Activated CD4-positive, alpha-beta T cell treated with anti-CD3 and anti-CD28 coated beads, Interleukin-2, Interleukin-6, amounts not matched to agents 100 ng/mL and 50 ng/mL, durations not matched to agents 16 hours and 8 hours (primary cell): Measurements from ENCODE around the gene ATP5F1E.
"Not testable (repeated sequence)": the region's sequence is repeated elsewhere in the genome, so short reads cannot be mapped to it uniquely, and the experiment has no call there.

ENCODE experiments used
- DNase-seq: peaks from one replicate; pipeline ENCODE4 v3.0.0-alpha.2; 2020

The ATP5F1E gene

DNA sequence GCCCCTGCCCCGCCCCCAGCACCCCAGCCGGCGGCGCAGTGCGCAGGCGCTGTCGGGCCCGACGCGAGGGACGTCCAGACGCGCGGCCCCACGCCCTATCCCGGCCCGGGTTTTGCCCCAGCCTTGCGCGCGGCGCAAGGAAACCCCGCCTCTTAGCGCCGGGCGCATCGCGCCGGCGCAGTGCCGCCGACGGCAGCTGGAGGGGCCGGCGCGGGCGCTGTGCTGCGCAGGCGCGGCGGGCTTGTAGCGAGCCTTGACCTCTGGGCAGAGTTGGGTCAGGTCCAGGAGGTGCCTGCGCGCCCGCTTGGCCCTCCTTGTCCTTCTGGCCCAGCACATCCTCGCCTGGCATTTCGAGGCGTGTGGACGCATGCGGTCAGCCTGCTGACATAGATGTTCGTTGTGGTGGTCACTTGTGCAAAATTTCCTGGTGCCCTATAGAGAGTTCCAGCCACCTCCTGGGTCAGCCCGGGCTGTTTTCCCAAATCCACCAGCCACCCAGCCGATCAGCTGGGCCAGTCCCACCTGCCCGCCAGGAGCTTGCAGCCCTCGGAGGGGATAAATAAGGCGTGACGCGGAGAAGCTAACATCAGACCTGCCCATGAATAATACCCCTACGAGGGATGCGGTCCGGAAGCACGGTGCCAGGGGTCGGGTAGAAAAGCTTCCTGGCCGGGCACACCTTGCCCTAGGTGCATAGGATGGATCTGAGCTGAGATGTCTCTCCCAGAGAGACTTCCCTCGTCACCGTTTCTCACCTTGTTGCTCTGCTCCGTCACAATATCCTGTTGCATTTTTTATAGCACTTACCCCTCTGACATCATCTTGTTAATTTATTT, 10.9 kb upstream of the ATP5F1E start:
- DNase-seq = peak; percentile 97

DNA sequence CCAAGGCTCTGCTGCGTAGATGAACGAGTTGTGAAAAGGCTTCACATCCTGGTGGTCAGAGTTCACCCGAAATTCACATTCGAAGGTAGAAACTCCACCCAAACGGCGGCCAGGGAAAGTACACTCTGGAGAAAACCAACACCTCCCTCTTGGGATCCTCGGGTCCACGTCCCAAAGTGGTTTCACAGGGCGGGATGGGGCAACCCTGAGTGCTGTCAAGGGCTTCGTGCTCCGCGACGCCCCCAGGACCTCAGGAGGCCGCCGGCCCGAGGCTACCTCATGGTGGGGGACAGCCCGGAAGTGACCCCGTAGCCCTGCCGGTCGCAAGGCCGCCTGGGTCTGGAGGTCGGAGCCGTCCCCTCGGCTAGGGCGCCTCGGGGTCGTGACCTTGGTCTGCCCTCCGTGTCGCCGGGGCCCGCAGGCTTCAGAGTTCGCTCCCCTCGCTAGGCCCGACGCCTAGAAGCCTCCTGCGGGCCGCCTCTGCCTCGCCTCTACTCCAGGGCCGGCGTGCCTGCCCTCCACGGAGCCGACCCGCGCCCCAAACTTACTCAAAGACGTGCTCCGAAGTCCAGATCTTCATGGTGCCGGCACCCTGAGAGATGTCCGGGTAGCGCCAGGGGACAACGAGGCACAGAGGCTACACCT, 10.1 kb upstream of the ATP5F1E start, which contains the start of gene PRELID3B:
Gene PRELID3B, minus strand, starts transcription at position 636 of the 645 bp plus-strand sequence. Its CDS starts 56 bp downstream, at position 580.
- DNase-seq = peak; percentile 28

DNA sequence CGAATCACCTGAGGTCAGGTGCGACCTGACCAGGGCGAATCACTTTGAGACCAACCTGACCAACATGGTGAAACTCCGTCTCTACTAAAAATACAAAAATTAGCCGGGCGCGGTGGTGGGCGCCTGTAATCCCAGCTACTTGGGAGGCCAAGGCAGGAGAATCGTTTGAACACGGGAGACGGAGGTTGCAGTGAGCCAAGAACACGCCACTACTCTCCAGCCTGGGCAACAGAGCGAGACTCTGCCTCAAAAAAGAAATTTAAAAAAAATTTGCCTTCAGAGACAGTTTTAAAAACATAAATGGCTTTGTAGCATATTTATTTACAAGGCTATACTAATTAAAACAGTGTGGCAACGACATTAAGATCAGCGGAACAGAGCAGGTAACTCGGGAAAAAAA, 9.4 kb upstream of the ATP5F1E start:
- not testable (repeated sequence) for DNase-seq

DNA sequence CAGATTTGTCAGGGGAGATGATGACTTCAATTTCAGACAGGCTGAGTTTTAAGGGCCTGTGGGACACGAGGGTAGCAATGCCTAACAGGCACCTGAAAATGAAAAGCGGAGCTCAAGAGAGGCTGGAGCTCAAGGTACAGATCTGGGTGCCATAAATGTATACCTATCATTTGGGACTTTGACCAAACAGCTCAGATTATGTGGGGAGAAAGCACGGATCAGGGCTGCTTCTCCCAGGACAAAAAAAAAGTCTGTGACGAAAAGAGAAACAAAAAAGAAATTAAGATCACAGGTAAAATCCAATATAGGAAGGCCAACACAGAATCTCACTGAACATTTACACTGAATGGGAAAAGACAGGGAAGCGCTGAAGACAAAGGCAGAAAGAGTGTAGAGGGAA, 8.5 kb upstream of the ATP5F1E start:
- DNase-seq = no peak

DNA sequence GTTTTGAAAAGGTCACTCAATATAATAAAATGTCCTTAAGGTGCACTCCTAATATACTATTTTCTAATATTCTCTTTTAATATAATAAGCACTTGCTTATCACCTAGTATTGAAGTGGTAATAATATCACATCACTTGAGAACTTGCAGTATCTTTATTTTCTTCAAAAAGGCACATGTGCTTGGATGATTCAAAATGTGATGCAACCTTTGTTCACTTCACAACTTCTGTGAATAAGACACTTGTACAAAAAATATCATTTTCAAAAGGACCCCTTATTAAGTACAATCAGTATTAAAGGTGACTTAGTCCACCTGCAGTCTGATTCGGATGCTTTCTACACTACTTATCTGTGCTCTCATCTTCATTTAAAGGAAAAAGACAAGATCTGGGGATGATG, 7.1 kb upstream of the ATP5F1E start:
- DNase-seq = no peak

DNA sequence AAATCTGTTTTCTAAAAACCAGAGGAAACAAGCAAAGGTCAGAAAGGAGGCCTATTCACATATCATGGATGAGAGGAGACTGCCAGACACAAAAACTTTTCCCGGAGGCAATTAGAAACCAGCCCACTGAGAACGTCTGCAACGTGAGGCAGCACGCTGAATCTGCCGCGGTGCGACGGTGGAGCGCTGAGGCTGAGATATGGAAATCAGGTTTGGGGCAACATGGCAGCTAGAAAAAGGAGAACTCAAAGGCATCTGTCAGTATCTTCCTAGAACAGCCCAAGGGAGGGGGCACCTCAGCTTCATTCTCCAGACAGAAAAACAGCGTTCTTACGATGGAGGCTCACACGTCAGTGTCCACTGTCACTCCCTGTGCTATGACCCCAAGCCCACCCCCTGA, 5.3 kb upstream of the ATP5F1E start:
- no peak for DNase-seq

DNA sequence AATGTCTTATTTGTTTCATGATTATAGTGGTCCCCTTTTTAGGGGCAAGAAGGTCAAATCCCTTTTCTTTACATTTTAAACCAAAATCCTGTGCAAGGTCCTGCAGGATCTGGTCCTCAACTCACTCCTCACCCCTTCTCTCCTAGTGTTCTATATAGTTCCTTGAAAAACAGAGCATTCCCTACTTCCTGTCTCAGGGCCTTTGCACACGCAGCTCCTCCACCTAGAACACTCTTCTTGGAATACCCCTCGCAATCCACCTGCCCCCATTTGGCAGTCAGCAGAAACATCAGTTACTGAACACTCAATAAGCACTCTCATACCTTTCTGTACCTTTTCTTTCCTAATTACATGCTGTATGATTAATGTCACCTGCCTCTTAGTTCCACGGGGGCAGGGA, 3.2 kb upstream of the ATP5F1E start:
- no peak for DNase-seq

DNA sequence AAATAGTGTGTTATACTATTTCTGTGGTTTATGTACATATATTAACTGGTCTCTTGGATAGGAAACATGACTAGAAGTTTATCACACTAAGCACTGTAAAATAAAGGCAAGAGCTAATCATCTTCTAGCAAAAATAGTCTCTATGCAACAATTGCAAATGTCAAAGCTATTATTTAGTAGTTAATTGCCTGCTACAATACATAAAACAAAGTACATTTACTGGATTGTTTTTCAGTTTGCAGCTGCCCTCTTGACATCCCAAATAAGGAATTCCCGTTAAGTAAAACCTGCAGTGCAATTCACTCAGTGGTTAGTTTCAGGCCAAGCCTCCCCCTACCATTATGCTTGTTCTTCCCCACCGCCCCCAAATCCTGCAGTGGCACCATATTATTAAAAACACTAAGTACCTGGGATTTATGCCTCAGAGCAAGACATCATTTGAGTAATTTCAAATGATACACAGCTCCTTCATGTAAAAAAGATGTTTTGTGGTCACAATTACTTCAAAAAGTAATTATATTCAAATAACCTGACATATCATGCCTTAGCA, 1.6 kb upstream of the ATP5F1E start:
- DNase-seq = no peak

DNA sequence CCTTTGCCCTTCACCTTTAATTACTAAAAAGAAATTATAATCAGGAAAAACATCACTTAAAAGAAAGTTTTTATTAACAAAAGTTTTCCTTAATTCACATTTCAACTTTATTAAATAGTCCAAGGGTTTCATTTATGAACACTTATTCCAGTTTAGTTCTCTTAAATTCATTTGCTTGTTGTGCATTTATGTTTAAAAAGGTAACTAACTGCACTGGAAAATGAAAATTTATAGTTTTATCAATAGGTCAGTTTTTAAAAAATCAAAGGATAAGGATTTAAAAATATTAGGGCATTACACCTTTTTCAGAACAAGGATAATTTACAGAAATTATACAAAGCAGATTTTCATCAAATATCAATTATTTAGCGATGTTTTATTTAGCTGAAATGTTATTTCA, 958 bp upstream of the ATP5F1E start:
- no peak for DNase-seq

DNA sequence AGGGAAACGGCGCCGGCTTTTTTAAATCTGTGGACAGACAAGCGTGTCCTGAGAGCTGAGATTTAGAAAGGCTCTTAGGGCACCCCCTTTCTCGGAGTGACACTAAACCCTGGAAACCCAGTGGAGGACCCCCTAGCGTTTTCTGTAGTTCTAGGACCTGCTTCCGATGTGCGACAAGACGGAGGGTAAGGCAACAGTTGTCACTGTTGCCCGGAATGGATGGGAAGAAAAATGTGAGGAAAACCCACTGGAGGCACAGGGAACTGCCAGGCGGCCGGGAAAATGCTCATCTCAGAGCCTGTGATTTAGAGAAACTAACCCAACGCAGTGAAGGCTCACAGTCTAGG, 551 bp upstream of the ATP5F1E start:
- DNase-seq = no peak

DNA sequence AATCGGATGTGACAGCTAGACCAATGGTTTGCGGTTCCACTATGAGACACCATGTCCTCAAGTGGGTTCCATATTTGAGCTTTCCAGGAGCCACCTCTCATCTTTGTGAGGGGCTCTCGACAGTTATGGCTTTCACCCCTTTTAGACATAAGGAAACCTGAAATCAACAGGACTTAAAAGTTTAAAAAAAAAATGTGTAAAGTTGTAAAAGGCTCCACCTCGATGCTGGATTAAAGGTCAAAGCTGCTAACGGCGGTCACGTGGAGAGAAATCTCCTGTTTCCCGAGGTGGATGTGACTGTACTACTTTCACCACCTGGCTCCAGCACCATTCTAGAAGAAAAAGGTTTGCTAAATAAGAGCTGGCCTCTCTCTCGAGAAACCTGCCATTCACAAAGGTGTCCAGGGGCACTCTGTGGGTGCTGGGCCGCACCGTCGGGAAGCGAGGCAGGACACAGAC, 542 bp downstream of the ATP5F1E start:
- peak; percentile 47 for DNase-seq

DNA sequence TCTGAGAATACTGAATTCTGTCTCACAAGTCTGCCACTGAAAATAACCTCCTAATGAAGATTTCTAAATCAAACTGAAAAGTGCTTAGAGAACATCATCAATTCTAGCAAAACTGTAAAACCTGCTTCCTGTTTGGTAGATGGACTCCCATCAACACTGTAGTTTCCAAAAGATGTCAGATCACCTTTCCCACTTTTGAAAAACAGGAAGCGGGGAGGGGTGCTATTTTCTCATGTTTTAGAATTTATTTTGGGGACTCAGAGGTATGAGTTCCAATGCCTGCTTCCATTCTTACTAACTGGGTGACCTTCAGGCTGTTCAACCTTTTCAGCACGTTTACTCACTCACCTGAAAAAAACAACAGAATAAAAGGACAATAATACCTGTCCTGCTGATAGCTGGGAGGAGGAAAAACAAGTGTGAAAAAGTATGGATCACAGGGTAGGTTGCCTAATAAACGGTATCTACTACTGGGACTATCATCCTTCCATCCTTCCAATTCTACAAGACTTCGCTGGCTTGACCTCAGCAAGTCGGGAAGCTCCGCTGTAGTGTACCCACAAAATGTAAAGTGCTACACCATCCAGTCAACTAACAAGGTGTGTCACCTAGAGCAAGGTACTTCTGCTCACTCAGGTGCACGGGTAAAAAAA, 1.1 kb downstream of the ATP5F1E start:
- no peak for DNase-seq

DNA sequence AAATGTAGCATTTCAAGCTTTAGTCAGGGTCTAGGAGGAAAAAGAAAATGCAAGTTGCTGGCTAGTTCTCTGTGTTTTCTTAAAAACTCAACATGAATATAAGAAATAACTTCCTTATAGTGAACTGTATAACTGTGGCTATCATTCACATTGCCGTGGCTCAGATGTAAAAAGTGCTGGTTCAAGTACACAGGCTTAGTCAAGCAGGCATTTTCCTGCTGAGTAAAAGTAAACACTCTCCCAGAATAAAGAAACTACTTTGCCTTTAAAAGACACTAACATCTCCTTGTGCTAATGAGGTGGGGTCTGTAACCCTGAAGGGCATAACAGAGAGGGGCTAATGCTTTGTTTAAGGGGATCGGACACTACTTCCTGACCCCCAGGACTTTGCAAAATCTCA, 3.3 kb downstream of the ATP5F1E start:
- no peak for DNase-seq

DNA sequence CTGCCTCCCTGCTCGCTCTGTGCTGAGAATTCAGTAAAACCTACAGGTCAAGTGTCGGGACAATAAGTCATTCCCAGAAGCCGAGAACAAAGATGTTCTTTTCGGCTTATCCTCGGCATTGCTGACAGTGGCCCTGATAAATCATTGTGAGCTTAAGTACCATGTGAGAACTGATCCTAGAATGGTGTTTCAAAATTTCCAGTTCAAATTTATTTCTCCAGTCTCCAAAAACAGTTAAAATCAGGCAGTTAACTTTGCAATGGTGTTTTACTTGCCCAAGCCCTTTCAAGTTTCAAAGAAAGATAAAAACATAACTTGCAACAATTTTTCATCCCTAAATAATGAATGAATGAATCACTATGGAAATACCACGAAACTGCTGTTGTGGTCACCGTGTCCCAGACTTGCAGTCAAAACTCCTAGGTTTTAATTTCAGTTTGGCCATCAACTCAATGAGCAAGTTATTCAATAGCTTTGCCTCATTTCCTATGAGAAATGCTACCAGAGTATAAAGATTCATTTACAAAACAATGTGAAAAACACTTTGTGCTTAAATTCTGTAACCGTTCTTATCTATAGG, 4.3 kb downstream of the ATP5F1E start:
- no peak for DNase-seq

DNA sequence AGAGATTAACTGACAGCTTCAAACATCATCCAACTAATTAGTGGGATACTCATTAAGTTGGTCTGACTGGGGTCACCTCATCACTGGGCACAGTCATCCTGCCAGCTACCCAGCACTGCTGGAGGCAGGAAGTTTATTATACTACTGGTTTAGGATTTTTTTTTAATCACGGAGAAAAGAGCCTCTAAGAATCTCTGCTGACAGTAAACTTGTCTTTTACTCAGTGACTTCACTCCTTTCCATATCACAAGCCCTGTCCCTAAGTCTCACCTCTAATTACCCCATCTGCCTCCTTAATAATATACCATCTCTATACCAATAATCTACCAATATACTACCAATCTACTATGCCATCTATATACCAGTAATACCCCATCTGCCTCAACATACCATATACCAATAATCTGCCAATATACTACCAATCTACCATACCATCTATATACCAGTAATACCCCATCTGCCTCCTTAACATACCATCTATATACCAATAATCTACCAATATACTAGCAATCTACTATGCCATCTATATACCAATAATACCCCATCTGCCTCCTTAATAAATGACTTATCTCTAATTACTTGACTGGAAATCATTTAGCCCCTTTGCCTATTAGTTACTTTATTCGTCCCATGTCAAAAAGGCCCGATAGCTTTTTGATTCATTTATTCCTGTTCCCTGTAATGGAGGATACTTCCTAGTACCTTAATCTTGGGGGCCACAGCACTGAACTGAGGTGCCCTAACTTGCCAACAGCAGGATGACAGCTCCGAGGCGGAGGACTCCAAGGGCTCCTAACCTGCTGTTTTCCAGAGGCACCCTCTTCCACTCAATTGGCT, 5.0 kb downstream of the ATP5F1E start:
- DNase-seq = no peak

DNA sequence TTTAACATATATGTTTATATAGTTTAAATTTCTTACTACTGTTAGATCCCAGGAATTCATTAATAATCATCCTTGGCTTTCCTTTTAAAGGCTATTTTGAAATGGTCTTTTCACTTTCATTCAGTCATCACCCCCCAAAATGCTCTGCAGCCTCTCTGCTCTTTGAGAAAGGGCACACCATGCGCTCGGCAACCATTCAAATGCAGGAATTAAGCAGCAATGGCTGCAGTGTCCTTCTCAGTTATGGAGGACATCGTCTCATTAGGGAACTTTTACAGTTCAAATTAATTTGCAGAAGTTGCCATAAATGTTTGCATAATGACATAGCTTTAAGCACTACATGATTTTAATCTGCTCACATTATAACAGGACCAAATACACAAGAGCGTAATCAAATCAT, 6.6 kb downstream of the ATP5F1E start:
- DNase-seq = no peak

DNA sequence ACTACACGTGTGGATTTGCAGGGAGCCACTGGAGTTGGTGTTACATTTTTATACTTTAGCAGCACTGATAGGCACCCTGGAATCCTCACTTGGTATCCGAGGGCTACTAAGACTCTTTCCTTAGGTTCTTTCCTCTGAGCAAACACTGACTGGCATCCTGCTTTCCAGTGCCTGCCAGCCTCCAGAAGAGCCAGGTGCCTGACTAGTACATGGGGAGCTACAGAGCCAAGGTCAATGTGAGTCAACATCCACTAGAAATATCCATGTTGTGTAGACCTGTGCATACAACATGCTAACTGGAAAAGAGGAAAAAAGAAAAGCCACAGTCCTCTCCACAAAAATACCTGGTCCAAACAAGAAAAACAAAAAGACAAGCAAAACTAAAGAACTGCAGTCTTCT, 7.0 kb downstream of the ATP5F1E start:
- no peak for DNase-seq

DNA sequence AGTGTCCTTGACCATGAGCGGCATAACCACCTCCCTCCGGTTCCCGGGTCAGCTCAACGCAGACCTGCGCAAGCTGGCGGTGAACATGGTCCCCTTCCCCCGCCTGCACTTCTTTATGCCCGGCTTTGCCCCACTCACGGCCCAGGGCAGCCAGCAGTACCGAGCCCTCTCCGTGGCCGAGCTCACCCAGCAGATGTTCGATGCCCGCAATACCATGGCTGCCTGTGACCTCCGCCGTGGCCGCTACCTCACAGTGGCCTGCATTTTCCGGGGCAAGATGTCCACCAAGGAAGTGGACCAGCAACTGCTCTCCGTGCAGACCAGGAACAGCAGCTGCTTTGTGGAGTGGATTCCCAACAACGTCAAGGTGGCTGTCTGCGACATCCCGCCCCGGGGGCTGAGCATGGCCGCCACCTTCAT, 8.0 kb downstream of the ATP5F1E start:
- DNase-seq = no peak

DNA sequence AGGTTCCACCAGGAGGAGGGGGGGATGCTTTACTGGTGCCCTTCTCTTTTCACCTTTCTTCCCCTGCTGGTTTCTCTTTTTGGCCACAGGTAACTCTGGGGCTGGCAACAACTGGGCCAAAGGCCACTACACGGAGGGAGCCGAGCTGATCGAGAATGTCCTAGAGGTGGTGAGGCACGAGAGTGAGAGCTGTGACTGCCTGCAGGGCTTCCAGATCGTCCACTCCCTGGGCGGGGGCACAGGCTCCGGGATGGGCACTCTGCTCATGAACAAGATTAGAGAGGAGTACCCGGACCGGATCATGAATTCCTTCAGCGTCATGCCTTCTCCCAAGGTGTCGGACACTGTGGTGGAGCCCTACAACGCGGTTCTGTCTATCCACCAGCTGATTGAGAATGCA, 8.5 kb downstream of the ATP5F1E start:
- DNase-seq = no peak

DNA sequence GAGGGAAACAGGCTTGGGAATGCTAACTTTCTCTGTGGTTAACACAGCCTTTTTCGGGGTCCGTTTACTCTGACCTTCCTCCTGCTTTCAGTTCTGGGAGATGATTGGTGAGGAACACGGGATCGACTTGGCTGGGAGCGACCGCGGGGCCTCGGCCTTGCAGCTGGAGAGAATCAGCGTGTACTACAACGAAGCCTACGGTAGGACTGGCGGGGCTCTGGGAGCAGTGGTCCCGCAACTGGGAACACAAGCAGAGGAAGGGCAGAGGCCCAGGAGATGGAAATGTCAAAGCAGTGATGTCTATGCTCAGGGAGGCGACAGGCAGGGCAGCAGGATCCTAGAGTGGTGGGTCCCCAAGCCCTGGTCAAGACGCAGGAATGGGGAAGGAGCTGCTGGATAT, 9.4 kb downstream of the ATP5F1E start:
- no peak for DNase-seq

DNA sequence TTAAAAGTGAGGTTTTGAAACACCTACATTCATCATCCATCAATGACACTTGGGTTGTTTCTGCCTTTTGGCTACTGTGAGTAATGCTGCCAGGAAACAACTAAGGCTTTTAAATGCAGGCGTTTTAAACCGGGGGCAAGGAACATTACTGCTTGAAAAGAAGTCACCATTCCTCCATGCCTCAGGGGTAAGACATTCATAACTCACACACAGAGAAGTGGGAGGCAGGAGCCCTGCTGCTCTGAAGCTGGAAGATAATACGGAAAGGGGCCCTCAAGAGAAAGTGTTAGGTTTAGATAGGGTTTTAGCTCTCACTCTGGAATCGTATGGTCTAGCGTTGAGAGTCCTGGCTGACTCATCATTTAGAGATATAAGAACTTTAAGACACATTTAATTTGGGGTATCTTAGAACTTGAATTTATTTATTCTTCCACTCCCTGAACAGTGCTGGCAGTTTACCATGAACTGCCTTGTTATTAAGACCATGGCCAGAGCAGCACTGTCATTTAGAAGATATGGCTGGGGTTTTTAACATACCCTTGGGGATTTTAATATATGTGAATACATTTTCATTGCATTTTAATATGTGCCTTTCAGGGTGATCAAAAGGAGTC, 11.1 kb downstream of the ATP5F1E start:
- DNase-seq = no peak

DNA sequence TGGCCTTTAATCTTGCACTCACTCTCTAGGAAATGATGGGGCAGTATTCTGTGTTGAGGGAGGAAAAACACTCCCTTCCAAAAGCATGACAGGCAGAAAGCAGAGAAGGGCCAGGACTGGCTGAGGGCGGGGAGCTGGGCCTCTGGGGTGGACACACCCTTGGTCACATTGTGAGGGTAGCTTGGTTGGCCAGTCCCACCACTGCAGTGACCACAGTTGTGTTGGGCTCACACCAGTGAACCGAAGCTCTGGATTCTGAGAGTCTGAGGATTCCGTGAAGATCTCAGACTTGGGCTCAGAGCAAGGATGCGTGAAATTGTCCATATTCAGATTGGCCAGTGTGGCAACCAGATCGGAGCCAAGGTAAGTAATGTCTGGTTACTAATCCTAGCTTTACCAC, 12.9 kb downstream of the ATP5F1E start, which contains the start of gene TUBB1:
Gene TUBB1, plus strand, starts transcription at position 213 of the 400 bp plus-strand sequence. Its CDS starts 94 bp downstream, at position 307.
- DNase-seq = no peak
